Right hindlimb (tissue), 1 donor: ENCODE data around the gene TUT1.
A peak's percentile ranks its signal among the peaks of the same experiment; 100 is the strongest.

Experiments
- DNase-seq: peaks from one replicate; pipeline ENCODE4 v3.0.0-alpha.2; 2018

Gene TUT1

GRCh38 chr11:62539238-62539925 lies 51.9 kb downstream of the TUT1 start:
- DNase-seq: peak; percentile 85

- DNase-seq: no peak
Measured at GRCh38 chr11:62538470-62539237, 52.7 kb downstream of the TUT1 start.

GRCh38 chr11:62536301-62536957 lies 54.9 kb downstream of the TUT1 start:
- DNase-seq: no peak

GRCh38 chr11:62535802-62536201 lies 55.5 kb downstream of the TUT1 start:
- DNase-seq: no peak

GRCh38 chr11:62534779-62535545 lies 56.4 kb downstream of the TUT1 start:
- no peak for DNase-seq

- no peak for DNase-seq
Measured at GRCh38 chr11:62532096-62532495, 59.2 kb downstream of the TUT1 start.
